RWPE1 (cell line): ENCODE measurements around the gene PAFAH1B2.

Experiments
- CTCF ChIA-PET: fragments of 350-600 bp; sonication (Branson Sonifier 250); formaldehyde crosslinking; extraction: SDS; loops from one replicate; lab custom pipeline; 2021; lab: Yijun Ruan, JAX
- POLR2A ChIA-PET: fragments of 400-600 bp; formaldehyde crosslinking; extraction: SDS; loops from one replicate; lab custom pipeline; 2020; ENCODE audit warnings: antibody characterized with exemption; ENCODE audit not compliant: low non-redundant PET; lab: Yijun Ruan, JAX
- DNase-seq: peaks from one replicate; pipeline ENCODE4 v3.0.0; 2012; ENCODE audit warnings: low spot score
- H3K27ac ChIP-seq: fragments of 450-650 bp; 2 replicates; pipeline ENCODE4 v1.5.1; 2017
- TF ChIP-seq, protein P1 (sequence below): fragments of 450-650 bp; conservative IDR thresholded peaks from 2 replicates; pipeline ENCODE4 v1.5.1; 2017; ENCODE audit warnings: low read depth, mild to moderate bottlenecking

The PAFAH1B2 gene

DNA sequence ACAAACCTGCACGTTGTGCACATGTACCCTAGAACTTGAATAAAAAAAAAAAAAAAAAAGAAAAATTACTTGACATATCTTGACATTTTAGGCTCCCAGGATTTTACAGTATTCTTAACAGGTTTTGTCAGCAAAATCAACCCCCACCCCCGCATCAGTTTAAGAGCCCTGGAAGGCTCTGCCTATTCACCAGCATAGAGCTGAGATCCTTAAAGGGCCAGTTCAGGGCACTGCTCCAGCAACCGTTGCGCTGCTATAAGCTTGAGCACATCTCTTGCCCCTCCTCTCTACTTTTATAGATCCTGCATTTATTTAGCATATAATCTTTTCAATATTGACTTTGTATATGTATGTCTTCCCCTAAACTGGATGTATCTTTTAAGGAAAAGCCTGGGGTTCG, 697 bp upstream of the PAFAH1B2 start:
- TF ChIP-seq, protein P1, sequence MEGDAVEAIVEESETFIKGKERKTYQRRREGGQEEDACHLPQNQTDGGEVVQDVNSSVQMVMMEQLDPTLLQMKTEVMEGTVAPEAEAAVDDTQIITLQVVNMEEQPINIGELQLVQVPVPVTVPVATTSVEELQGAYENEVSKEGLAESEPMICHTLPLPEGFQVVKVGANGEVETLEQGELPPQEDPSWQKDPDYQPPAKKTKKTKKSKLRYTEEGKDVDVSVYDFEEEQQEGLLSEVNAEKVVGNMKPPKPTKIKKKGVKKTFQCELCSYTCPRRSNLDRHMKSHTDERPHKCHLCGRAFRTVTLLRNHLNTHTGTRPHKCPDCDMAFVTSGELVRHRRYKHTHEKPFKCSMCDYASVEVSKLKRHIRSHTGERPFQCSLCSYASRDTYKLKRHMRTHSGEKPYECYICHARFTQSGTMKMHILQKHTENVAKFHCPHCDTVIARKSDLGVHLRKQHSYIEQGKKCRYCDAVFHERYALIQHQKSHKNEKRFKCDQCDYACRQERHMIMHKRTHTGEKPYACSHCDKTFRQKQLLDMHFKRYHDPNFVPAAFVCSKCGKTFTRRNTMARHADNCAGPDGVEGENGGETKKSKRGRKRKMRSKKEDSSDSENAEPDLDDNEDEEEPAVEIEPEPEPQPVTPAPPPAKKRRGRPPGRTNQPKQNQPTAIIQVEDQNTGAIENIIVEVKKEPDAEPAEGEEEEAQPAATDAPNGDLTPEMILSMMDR, result no peak
- ChIA-PET CTCF (interaction anchor here (0.7 to 1.2 kb wide), 3 partner anchors 20 to 83 kb away, joined by 4 read pairs; no protein-coding TSS in a partner anchor), POLR2A (interaction anchor here (0.6 to 1.1 kb wide), 2 partner anchors 21 to 82 kb away, joined by 3 to 6 read pairs; no protein-coding TSS in a partner anchor)
- DNase-seq, result peak; percentile 52
- peak overlapping the region; percentile 92 for H3K27ac ChIP-seq

GRCh38 chr11:117144477-117145392, 648 bp downstream of the PAFAH1B2 start:
- ChIA-PET POLR2A (interaction anchor here (0.6 to 1.1 kb wide), 3 partner anchors 20 to 251 kb away, joined by 3 to 6 read pairs (median 3); no protein-coding TSS in a partner anchor), CTCF (interaction anchor here (0.6 to 1.2 kb wide), 4 partner anchors 18 to 28 kb away, joined by 3 to 4 read pairs (median 4); no protein-coding TSS in a partner anchor)
- TF ChIP-seq, protein P1, result no peak
- DNase-seq, result peak; percentile 79
- H3K27ac ChIP-seq, result peak overlapping the region; percentile 92

DNA sequence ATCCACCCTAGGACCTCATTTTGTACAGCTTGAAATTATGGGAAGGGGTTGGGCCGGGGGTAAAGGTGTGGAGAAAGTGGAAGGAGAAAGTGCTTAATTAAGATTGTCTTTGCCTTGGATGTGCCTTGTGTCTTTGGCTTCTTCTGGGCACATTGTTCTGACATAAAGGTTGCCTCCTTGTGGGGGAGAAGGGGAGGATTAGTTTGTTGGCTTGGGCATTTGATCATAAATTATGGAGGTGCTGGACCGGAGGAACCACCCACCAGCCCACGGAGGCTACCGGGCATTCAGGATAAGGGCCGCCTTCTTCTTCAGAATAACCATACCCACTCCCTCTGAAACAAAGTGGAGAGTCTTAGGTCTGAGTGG, 1.3 kb downstream of the PAFAH1B2 start:
- POLR2A ChIA-PET, result no interaction called here
- CTCF ChIA-PET, result interaction anchor here (0.9 kb wide), 1 partner anchor 27 kb away, joined by 4 read pairs; no protein-coding TSS in a partner anchor
- peak; percentile 44 for DNase-seq
- peak overlapping the region; percentile 92 for H3K27ac ChIP-seq
- TF ChIP-seq, protein P1, result no peak; the same call in 1 of the 2 replicates

DNA sequence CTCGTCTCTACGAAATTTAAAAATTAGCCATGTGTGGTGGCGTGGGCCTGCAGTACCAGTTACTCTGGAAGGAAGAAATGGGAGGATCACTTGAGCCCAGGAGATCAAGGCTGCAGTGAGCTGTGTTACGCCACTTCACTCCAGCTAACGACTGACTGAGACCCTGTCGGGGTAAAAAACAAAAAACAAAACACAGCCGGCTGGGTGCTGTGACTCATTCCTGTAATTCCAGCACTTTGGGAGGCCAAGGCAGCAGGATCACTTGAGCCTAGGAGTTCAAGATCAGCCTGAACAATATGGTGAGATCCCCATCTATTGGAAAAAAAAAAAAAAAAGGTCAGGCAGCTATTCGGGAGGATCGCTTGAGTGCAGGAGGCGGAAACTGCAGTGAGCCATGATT, 2.4 kb downstream of the PAFAH1B2 start:
- CTCF ChIA-PET, result interaction anchor here (0.6 to 1.0 kb wide), 2 partner anchors 41 to 272 kb away, joined by 3 read pairs; no protein-coding TSS in a partner anchor
- DNase-seq, result no peak
- POLR2A ChIA-PET, result interaction anchor here (0.6 kb wide), 1 partner anchor 64 kb away, joined by 3 read pairs; no protein-coding TSS in a partner anchor
- TF ChIP-seq, protein P1, result no peak
- peak overlapping the region; percentile 39 for H3K27ac ChIP-seq

DNA sequence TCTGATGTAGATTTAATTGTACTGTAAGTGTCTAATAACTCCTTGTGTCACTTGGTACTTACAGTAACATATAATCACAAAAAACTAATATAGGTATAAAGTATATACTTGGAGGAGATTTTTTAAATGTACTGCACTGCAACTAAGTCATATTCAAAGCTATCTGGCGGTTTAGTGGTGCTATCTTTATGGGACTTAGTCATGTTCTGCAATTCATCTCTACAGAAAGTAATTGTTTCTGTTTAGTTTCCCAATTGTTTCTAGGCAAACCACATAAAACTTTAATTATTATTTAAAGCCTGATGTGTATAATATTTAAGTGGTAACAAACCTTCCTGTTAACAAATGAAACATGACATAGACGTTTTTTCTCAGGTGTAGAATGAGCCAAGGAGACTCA, 8.0 kb downstream of the PAFAH1B2 start:
- DNase-seq, result no peak
- ChIA-PET CTCF (no interaction called here), POLR2A (no interaction called here)
- no peak overlapping the region for H3K27ac ChIP-seq
- TF ChIP-seq, protein P1, result no peak

DNA sequence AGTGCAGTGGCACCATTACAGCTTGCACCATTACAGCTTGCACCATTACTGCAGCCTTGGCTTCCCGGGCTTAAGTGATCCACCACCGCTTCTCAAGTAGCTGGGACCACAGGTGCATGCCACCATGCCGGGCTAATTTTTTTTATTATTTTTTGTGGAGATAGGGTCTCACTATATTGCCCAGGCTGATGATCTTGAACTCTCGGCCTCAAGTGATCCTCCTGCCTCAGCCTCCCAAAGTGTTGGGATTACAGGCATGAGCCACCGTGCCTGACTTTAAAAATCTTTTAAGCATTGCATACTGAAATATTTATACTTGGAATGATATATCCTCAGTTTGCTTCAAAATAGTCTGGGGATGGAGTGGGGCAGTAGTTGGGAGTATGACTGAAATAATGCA, 10.4 kb downstream of the PAFAH1B2 start:
- H3K27ac ChIP-seq, result no peak overlapping the region
- CTCF ChIA-PET, result interaction anchor here (0.7 kb wide), 2 partner anchors 64 to 404 kb away, joined by 3 read pairs; no protein-coding TSS in a partner anchor
- POLR2A ChIA-PET, result no interaction called here
- TF ChIP-seq, protein P1, result no peak
- no peak for DNase-seq
